ENCODE data around the gene KRT13.

Gene KRT13

GRCh38 chr17:41464173-41464572 is 41.2 kb downstream of the KRT13 start:
- DNase-seq, result no peak

- no peak for DNase-seq
Observed at GRCh38 chr17:41463746-41464145, 41.7 kb downstream of the KRT13 start.

- no peak for DNase-seq
Observed at GRCh38 chr17:41462705-41463104, 42.7 kb downstream of the KRT13 start.

GRCh38 chr17:41457676-41458075 is 47.7 kb downstream of the KRT13 start:
- no peak for DNase-seq

- DNase-seq, result no peak
Observed at GRCh38 chr17:41456204-41456603, 49.2 kb downstream of the KRT13 start.

GRCh38 chr17:41455236-41455635 is 50.2 kb downstream of the KRT13 start:
- DNase-seq, result no peak

GRCh38 chr17:41453066-41453465 is 52.3 kb downstream of the KRT13 start:
- no peak for DNase-seq

- DNase-seq, result no peak
Observed at GRCh38 chr17:41452281-41452680, 53.1 kb downstream of the KRT13 start.

GRCh38 chr17:41451154-41451728 is 54.2 kb downstream of the KRT13 start:
- DNase-seq, result no peak

All from GOT3 (cell line).